SK-N-SH (cell line): Measurements from ENCODE around the gene UST. TPM values are rescaled to one million over a fixed set of nuclear protein-coding genes. Genes with fewer than 3 reads are reported as not detected.

Experiments
- CTCF ChIA-PET: fragments of 300-600, 350-600 bp; formaldehyde crosslinking; extraction: SDS; loops from one replicate; lab custom pipeline; 2021; lab: Yijun Ruan, JAX
- POLR2A ChIA-PET: fragments of 350-600 bp; sonication (Branson Sonifier 250); formaldehyde crosslinking; extraction: SDS; loops from one replicate; lab custom pipeline; 2020; ENCODE audit warnings: antibody characterized with exemption, inconsistent platforms; lab: Yijun Ruan, JAX
- DNase-seq: peaks from one replicate; pipeline ENCODE4 v3.0.0; 2012
- H2AFZ ChIP-seq: fragments of 200-600 bp; sonication (generic); 2 replicates; pipeline ENCODE4 v1.8.1; 2016; ENCODE audit warnings: antibody characterized with exemption, mild to moderate bottlenecking, low read depth
- H3F3A ChIP-seq: fragments of 200-600 bp; sonication (generic); replicated peaks from 2 replicates; pipeline ENCODE3; 2016; ENCODE audit warnings: antibody characterized with exemption, mild to moderate bottlenecking; ENCODE audit not compliant: insufficient read depth
- H3K27ac ChIP-seq, 2 experiments: fragments of 200-500 bp in 1 of 2; fragments of 200-600 bp in 1 of 2; sonication (Bioruptor generic) in 1 of 2; sonication (generic), shearing (Covaris generic) in 1 of 2; 2 replicates each; pipeline versions ENCODE4 v1.5.1 to v1.6.1; 2014 to 2016; ENCODE audit warnings: low read depth in 2 of 2, inconsistent platforms in 1 of 2, low read length in 1 of 2, mild to moderate bottlenecking in 1 of 2, mixed read lengths in 1 of 2
- H3K27me3 ChIP-seq: fragments of 200-600 bp; sonication (generic), shearing (Covaris generic); 2 replicates; pipeline ENCODE4 v1.6.1; 2016; ENCODE audit warnings: mixed run types; ENCODE audit not compliant: insufficient read depth
- H3K36me3 ChIP-seq, 2 experiments: fragments of 200-500 bp in 1 of 2; fragments of 200-600 bp in 1 of 2; sonication (Bioruptor generic) in 1 of 2; sonication (generic) in 1 of 2; replicated peaks in 1 of 2; 2 replicates each; pipeline versions ENCODE3 to v1.5.1; 2014 to 2016; ENCODE audit warnings: low read length in 1 of 2, mild to moderate bottlenecking in 1 of 2; ENCODE audit not compliant: insufficient read depth in 2 of 2, control insufficient read depth in 1 of 2
- H3K4me1 ChIP-seq, 2 experiments: fragments of 200-500 bp in 1 of 2; fragments of 200-600 bp in 1 of 2; sonication (Bioruptor generic) in 1 of 2; sonication (generic), shearing (Covaris generic) in 1 of 2; 2 replicates each; pipeline versions ENCODE4 v1.5.1 to v1.6.1; 2014 to 2016; ENCODE audit warnings: low read depth in 1 of 2, low read length in 1 of 2, mixed run types in 1 of 2; ENCODE audit not compliant: insufficient read depth in 2 of 2, control insufficient read depth in 1 of 2
- H3K4me2 ChIP-seq: fragments of 200-600 bp; sonication (generic), shearing (Covaris generic); 2 replicates; pipeline ENCODE4 v1.6.1; 2017; ENCODE audit warnings: mixed run types
- H3K4me3 ChIP-seq, 2 experiments: fragments of 200-500 bp in 1 of 2; fragments of 200-600 bp in 1 of 2; sonication (Bioruptor generic) in 1 of 2; sonication (generic), shearing (Covaris generic) in 1 of 2; 2 replicates each; pipeline versions ENCODE4 v1.5.1 to v1.8.1; 2014 to 2016; ENCODE audit warnings: low read depth in 2 of 2, inconsistent platforms in 1 of 2, low read length in 1 of 2, mild to moderate bottlenecking in 1 of 2, mixed read lengths in 1 of 2, moderate library complexity in 1 of 2
- H3K79me2 ChIP-seq: fragments of 200-600 bp; sonication (generic); 2 replicates; pipeline ENCODE4 v1.8.1; 2017; ENCODE audit warnings: mild to moderate bottlenecking; ENCODE audit not compliant: insufficient read depth
- H3K9ac ChIP-seq: fragments of 200-600 bp; sonication (generic); 2 replicates; pipeline ENCODE4 v1.6.1; 2017; ENCODE audit warnings: mixed run types
- H3K9me2 ChIP-seq: fragments of 200-600 bp; sonication (generic); 2 replicates; pipeline ENCODE4 v1.6.1; 2017; ENCODE audit warnings: mixed run types
- H3K9me3 ChIP-seq: fragments of 200-600 bp; sonication (generic); 2 replicates; pipeline ENCODE4 v1.6.1; 2017; ENCODE audit warnings: mixed run types, mild to moderate bottlenecking, moderate library complexity
- H4K20me1 ChIP-seq: fragments of 200-600 bp; sonication (generic); 2 replicates; pipeline ENCODE4 v1.6.1; 2017; ENCODE audit warnings: mild to moderate bottlenecking, mixed run types; ENCODE audit not compliant: insufficient read depth
- ELF1 ChIP-seq: IDR thresholded peaks from 2 replicates; pipeline ENCODE4 v1.4.0; 2012
- FOSL2 ChIP-seq: IDR thresholded peaks from 2 replicates; pipeline ENCODE4 v1.4.0; 2012; ENCODE audit warnings: low read depth, mild to moderate bottlenecking, moderate library complexity, borderline replicate concordance
- FOXJ3 ChIP-seq: sonication (generic); formaldehyde crosslinking; IDR thresholded peaks from 2 replicates; pipeline ENCODE4 v1.5.1; 2020; ENCODE audit warnings: mild to moderate bottlenecking, missing genetic modification reagents
- GABPA ChIP-seq: IDR thresholded peaks from 2 replicates; pipeline ENCODE4 v1.4.0; 2012; ENCODE audit warnings: low read depth, mild to moderate bottlenecking
- JUND ChIP-seq: IDR thresholded peaks from 2 replicates; pipeline ENCODE4 v1.4.0; 2012
- MAX ChIP-seq: IDR thresholded peaks from 2 replicates; pipeline ENCODE4 v1.4.0; 2012; ENCODE audit warnings: low read depth
- MEF2A ChIP-seq: IDR thresholded peaks from 2 replicates; pipeline ENCODE4 v1.4.0; 2012; ENCODE audit warnings: low read depth, borderline replicate concordance
- MXI1 ChIP-seq: IDR thresholded peaks from 2 replicates; pipeline ENCODE4 v1.6.1; 2012; ENCODE audit warnings: mild to moderate bottlenecking, low read depth, low read length, improper control_type of control experiment
- NRF1 ChIP-seq: IDR thresholded peaks from 2 replicates; pipeline ENCODE4 v1.6.1; 2012; ENCODE audit warnings: low read depth, mild to moderate bottlenecking, low read length
- PBX3 ChIP-seq: IDR thresholded peaks from 2 replicates; pipeline ENCODE4; 2012
- RAD21 ChIP-seq: IDR thresholded peaks from 2 replicates; pipeline ENCODE4 v1.6.1; 2012; ENCODE audit warnings: mild to moderate bottlenecking, low read length
- RCOR1 ChIP-seq: fragments of 150-350 bp; IDR thresholded peaks from 2 replicates; pipeline ENCODE4 v1.6.1; 2017; ENCODE audit warnings: antibody characterized with exemption, low read length
- TAF1 ChIP-seq: IDR thresholded peaks from 2 replicates; pipeline ENCODE4 v1.6.1; 2012; ENCODE audit warnings: low read depth, mild to moderate bottlenecking, low read length, moderate library complexity, borderline replicate concordance
- ZBTB33 ChIP-seq: IDR thresholded peaks from 2 replicates; pipeline ENCODE4 v1.4.0; 2012; ENCODE audit warnings: low read depth, borderline replicate concordance
- WGBS: methylation state at CpG from one replicate; pipeline ENCODE4 v1.1.6; 2017; ENCODE audit warnings: low lambda C conversion rate; 5-methylcytosine and 5-hydroxymethylcytosine counted together
- polyA plus RNA-seq, 3 experiments: library from polyadenylated mRNA; depleted of rRNA; stranded (reverse); fragments of >200 nt; gene quantifications; 2 replicates each; pipeline ENCODE4 v1.2.3, GENCODE V29; 2012
- TF ChIP-seq, protein P1 (sequence below): IDR thresholded peaks from 2 replicates; pipeline ENCODE4 v1.4.0; 2012; ENCODE audit warnings: low read depth, borderline replicate concordance
- TF ChIP-seq, protein P2 (sequence below): fragments of 200-600 bp; sonication (generic); IDR thresholded peaks from 2 replicates; pipeline ENCODE4 v1.6.1; 2017; ENCODE audit warnings: antibody characterized with exemption, mild to moderate bottlenecking, moderate library complexity

UST gene
- polyA plus RNA-seq, 1 of the 3 experiments (the other 2 are of a cell fraction), result 1.7 TPM

DNA sequence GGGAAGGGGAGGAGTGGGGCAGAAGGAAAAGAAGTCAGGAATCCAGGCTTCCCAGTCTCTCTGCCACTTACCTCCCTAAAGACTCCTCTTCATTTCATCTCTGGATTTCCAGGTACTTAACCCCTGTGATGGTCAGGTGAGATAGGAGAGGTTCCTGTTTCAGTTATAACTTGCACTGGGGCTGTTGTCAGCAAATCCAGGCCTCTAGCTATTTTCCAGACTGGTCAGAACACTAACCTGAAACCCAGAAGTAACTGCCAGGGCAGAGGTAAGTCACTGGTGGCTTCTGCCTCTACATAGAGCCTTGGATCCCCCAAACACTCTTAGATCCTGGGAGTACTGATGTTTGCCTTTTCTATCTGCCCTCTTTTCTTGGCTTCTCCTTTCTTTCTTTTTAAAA is 337.2 kb downstream of the UST start:
- Histone ChIP-seq H3K27me3 (no peaks in the 10 kb centered on the region), H3F3A (peaks cover 18% of the 10 kb centered on the region), H3K9me2 (no peaks in the 10 kb centered on the region), H3K36me3 (no peaks in the 10 kb centered on the region), H3K9ac (no peak overlapping the region), H4K20me1 (no peaks in the 10 kb centered on the region), H3K9me3 (no peaks in the 10 kb centered on the region), H3K4me3 (no peak overlapping the region), H3K4me2 (no peak overlapping the region), H3K4me1 (peaks cover 9 to 22% of the 10 kb centered on the region in 2 experiments), H3K79me2 (no peaks in the 10 kb centered on the region), H3K27ac (no peak overlapping the region), H2AFZ (no peak overlapping the region)
- POLR2A ChIA-PET, result no interaction called here
- DNase-seq, result no peak
- CTCF ChIA-PET, result interaction anchor here (1.3 to 8.9 kb wide), 5 partner anchors 11 to 433 kb away, joined by 6 to 158 read pairs (median 22); no protein-coding TSS in a partner anchor
- no peak for TF ChIP-seq RAD21
- TF ChIP-seq MEF2A, result no peak
- TF ChIP-seq ZBTB33, result no peak
- TF ChIP-seq ELF1, result no peak
- TF ChIP-seq PBX3, result no peak
- no peak for TF ChIP-seq FOSL2
- no peak for TF ChIP-seq FOXJ3

- Histone ChIP-seq H3F3A (peaks cover 10% of the 10 kb centered on the region), H3K9me3 (no peaks in the 10 kb centered on the region), H3K79me2 (no peaks in the 10 kb centered on the region), H3K27ac (no peak overlapping the region), H2AFZ (no peak overlapping the region), H3K4me1 (peaks cover 3 to 20% of the 10 kb centered on the region in 2 experiments), H3K27me3 (no peaks in the 10 kb centered on the region), H3K36me3 (no peaks in the 10 kb centered on the region), H3K4me2 (no peak overlapping the region), H3K4me3 (no peak overlapping the region), H4K20me1 (no peaks in the 10 kb centered on the region), H3K9ac (no peak overlapping the region), H3K9me2 (no peaks in the 10 kb centered on the region)
- DNase-seq, result no peak
- POLR2A ChIA-PET, result no interaction called here
- TF ChIP-seq ZBTB33 (no peak), RCOR1 (no peak), MAX (no peak), PBX3 (no peak), MEF2A (no peak), TAF1 (no peak), MXI1 (no peak), ELF1 (no peak), GABPA (no peak), JUND (no peak), NRF1 (no peak)
- TF ChIP-seq, protein P1, sequence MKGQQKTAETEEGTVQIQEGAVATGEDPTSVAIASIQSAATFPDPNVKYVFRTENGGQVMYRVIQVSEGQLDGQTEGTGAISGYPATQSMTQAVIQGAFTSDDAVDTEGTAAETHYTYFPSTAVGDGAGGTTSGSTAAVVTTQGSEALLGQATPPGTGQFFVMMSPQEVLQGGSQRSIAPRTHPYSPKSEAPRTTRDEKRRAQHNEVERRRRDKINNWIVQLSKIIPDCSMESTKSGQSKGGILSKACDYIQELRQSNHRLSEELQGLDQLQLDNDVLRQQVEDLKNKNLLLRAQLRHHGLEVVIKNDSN, result no peak
- TF ChIP-seq, protein P2, sequence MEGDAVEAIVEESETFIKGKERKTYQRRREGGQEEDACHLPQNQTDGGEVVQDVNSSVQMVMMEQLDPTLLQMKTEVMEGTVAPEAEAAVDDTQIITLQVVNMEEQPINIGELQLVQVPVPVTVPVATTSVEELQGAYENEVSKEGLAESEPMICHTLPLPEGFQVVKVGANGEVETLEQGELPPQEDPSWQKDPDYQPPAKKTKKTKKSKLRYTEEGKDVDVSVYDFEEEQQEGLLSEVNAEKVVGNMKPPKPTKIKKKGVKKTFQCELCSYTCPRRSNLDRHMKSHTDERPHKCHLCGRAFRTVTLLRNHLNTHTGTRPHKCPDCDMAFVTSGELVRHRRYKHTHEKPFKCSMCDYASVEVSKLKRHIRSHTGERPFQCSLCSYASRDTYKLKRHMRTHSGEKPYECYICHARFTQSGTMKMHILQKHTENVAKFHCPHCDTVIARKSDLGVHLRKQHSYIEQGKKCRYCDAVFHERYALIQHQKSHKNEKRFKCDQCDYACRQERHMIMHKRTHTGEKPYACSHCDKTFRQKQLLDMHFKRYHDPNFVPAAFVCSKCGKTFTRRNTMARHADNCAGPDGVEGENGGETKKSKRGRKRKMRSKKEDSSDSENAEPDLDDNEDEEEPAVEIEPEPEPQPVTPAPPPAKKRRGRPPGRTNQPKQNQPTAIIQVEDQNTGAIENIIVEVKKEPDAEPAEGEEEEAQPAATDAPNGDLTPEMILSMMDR, result no peak
- WGBS, result 95% methylated on average over 6 of the region's 6 CpGs
- CTCF ChIA-PET, result interaction anchor here (0.6 to 8.9 kb wide), 8 partner anchors 9 to 432 kb away, joined by 3 to 158 read pairs (median 3); no protein-coding TSS in a partner anchor
Observed at GRCh38 chr6:149084808-149085556, 338.2 kb downstream of the UST start.
